Uterus (tissue), 2 donors: ENCODE results near the gene NEUROG3.

Experiments used
- CTCF ChIP-seq, 4 experiments: fragments of 200-600 bp in 2 of 4; fragments of 450-650 bp in 2 of 4; sonication (generic) in 2 of 4; IDR thresholded peaks; one replicate each; pipeline ENCODE4 v1.5.1; 2016 to 2019; ENCODE audit warnings: antibody characterized with exemption in 4 of 4, mild to moderate bottlenecking in 2 of 4, moderate library complexity in 1 of 4
- POLR2A ChIP-seq, 2 donors: fragments of 450-650 bp; IDR thresholded peaks; one replicate each; pipeline ENCODE4 v1.6.1; 2016; ENCODE audit warnings: antibody characterized with exemption in 2 of 2, mild to moderate bottlenecking in 1 of 2, moderate library complexity in 1 of 2

- TF ChIP-seq CTCF (IDR thresholded peaks at IDR 0.05) (no peak), POLR2A (IDR thresholded peaks at IDR 0.05) (no peak)
Measured at GRCh38 chr10:69600761-69601330, 27.6 kb upstream of the NEUROG3 start.
